Activated T-helper 17 cell treated with anti-CD3 and anti-CD28 coated beads, Interleukin-2, amount 50 U/mL, for 72 hours (primary cell): ENCODE measurements around the gene MAPK6. TPM values are rescaled to one million over a fixed set of nuclear protein-coding genes. Genes with fewer than 3 reads are reported as not detected.
"Not testable (repeated sequence)": the region's sequence is repeated elsewhere in the genome, so short reads cannot be mapped to it uniquely, and the experiment has no call there.

Experiments used
- ATAC-seq: fragments of 150-1000 bp; cut with Tn5 transposase; replicated peaks from 2 replicates; pipeline ENCODE4 v1.10.0; 2021; ENCODE audit warnings: mild to moderate bottlenecking, moderate library complexity
- H3K27ac Mint-ChIP-seq: one replicate; pipeline ENCODE4 v1.8.0; 2022; ENCODE audit warnings: mixed read lengths
- H3K27me3 Mint-ChIP-seq: one replicate; pipeline ENCODE4 v1.8.0; 2022; ENCODE audit warnings: mixed read lengths
- H3K36me3 Mint-ChIP-seq: one replicate; pipeline ENCODE4 v1.8.0; 2022; ENCODE audit warnings: low read depth, mild to moderate bottlenecking, mixed read lengths
- H3K4me1 Mint-ChIP-seq: one replicate; pipeline ENCODE4 v1.8.0; 2022; ENCODE audit warnings: mixed read lengths
- H3K4me3 Mint-ChIP-seq: one replicate; pipeline ENCODE4 v1.8.0; 2022; ENCODE audit warnings: mild to moderate bottlenecking, mixed read lengths
- H3K9me3 Mint-ChIP-seq: one replicate; pipeline ENCODE4 v1.8.0; 2022; ENCODE audit warnings: mixed read lengths
- total RNA-seq, 2 donors: library from RNA; stranded (reverse); gene quantifications; one replicate each; pipeline ENCODE4 v1.2.3, GENCODE V29; 2022

The MAPK6 gene
- total RNA-seq, 2 donors from 2014 or later, result 36.5 to 62.3 TPM

DNA sequence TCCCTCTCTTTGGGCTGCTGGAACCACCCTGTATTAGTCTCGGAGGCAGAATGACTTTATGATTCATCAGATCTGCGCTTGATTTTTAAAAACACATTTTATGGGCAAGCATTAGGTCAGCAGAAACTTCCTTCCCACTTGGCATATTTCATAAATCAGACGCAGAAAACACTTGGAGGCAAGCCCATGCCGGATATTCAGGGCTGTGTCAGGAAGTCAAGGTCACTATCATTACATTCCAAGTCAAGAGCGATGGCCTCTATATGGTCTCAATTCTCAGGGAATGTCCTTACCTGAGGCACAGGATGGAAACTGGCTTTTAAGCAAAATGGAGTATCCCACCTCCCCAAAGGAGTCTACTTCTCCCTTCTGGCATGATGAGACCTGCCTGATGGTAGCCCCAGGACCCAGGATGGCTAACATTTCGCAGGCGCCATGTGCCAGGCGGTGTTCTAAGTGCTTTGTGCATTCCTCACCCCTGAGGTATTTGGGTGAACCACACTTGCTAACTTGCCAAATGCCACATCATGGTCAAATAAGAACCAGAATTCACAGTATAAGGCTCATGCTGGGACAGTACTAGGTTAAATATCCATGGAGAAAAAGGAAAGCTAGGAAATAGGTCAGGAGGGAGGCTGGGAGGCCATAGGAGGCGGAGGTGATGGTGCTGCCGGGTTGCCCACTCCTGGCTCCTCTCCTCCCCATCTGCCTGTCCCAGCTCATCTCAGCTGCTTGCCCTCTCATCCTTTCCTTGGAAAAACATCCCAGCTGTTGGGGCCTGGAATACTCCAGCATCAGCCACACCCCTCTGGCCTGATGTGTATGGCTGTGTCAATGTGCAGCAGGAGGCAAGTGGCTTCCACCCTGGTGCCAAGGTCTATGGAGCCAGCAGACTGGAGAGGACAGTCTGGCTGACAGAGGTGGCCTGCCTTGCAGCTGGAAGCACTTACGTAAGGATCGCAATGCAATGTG lies 74.8 kb downstream of the MAPK6 start:
- ATAC-seq, result no peak
- Mint-ChIP-seq H3K27me3 (peaks cover 12% of the 10 kb centered on the region), H3K36me3 (no peaks in the 10 kb centered on the region), H3K27ac (no peak overlapping the region), H3K9me3 (peaks cover 9% of the 10 kb centered on the region), H3K4me1 (no peaks in the 10 kb centered on the region), H3K4me3 (no peak overlapping the region)

DNA sequence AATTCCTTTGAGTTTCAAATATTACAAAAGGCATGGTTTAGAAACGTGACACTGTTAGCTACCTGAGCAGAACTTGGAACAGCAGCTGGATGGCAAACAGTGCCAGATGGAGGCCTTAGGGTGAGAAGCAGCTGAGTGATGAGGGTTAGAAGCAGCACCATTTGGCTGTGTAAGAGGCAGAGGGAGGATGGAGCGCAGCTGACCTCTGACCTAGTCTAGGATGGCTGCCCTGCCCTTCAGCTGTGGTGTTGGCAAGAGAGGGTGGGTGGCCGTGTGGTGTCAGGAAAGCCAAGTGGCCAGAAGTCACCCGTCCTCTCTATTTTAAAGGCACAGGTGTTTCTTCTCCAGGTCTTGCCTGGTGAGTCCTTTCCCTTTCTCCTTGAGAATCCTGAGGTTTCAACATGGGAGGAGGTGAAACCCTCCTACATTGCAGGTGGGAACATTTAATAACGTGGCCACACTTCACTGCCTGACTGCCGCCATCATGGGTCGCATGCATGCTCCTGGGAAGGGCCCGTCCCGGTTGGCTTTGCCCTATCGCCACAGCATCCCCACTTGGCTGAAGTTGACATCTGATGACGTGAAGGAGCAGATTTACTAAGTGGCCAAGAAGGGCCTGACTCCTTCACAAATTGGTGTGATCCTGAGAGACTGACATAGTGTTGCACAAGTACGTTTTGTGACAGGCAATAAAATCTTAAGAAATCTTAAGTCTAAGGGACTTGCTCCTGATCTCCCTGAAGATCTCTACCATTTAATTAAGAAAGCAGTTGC lies 76.0 kb downstream of the MAPK6 start:
- H3K27ac Mint-ChIP-seq, result no peak overlapping the region
- peaks cover 5% of the 10 kb centered on the region for H3K9me3 Mint-ChIP-seq
- H3K36me3 Mint-ChIP-seq, result no peaks in the 10 kb centered on the region
- H3K4me3 Mint-ChIP-seq, result no peak overlapping the region
- H3K27me3 Mint-ChIP-seq, result peaks cover 16% of the 10 kb centered on the region
- no peak for ATAC-seq
- no peaks in the 10 kb centered on the region for H3K4me1 Mint-ChIP-seq

- Mint-ChIP-seq H3K36me3 (no peaks in the 10 kb centered on the region), H3K9me3 (no peaks in the 10 kb centered on the region), H3K27me3 (peaks cover 13% of the 10 kb centered on the region), H3K4me1 (no peaks in the 10 kb centered on the region), H3K27ac (no peak overlapping the region), H3K4me3 (no peak overlapping the region)
- ATAC-seq, result no peak
Measured at GRCh38 chr15:52095597-52096262, 76.7 kb downstream of the MAPK6 start.

DNA sequence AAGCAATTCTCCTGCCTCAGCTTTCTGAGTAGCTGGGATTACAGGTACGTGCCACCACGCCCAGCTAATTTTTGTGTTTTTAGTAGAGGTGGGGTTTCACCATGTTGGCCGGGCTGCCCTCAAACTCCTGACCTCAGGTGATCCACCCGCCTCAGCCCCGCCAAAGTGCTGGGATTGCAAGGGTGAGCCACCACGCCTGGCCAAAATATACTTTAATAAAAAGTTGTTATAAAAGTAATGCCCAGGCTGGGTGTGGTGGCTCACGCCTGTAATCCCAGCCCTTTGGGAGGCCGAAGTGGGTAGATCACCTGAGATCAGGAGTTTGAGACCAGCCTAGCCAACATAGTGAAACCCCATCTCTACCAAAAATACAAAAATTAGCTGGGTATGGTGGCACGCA lies 77.5 kb downstream of the MAPK6 start:
- not testable (repeated sequence) for H3K4me3 Mint-ChIP-seq, H3K4me1 Mint-ChIP-seq, H3K9me3 Mint-ChIP-seq, H3K36me3 Mint-ChIP-seq, H3K27ac Mint-ChIP-seq, ATAC-seq
- H3K27me3 Mint-ChIP-seq, result peaks cover 13% of the 10 kb centered on the region

- Mint-ChIP-seq H3K4me3 (no peak overlapping the region), H3K27me3 (peaks cover 16% of the 10 kb centered on the region), H3K27ac (no peak overlapping the region), H3K36me3 (no peaks in the 10 kb centered on the region), H3K9me3 (no peaks in the 10 kb centered on the region), H3K4me1 (no peaks in the 10 kb centered on the region)
- ATAC-seq, result no peak
Measured at GRCh38 chr15:52097180-52097579, 78.2 kb downstream of the MAPK6 start.

DNA sequence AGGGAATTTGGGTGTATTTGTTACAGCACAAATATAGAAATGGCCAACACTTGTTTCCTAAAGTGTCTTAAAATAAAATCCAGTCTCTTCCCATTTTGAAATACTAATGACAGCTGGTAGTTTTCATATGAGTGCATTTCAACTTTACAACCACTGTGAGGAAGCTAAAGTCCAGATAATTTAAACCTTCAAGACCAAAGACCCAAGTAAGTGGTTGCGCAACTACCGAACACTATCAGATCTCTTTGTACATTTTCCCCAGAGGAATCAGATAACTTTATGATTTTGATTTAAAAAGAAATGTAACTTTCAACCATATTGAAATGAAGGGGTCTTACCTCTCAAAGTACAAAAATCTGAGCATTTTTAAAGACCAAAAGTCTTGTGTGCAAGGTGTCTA lies 79.3 kb downstream of the MAPK6 start:
- no peak for ATAC-seq
- no peak overlapping the region for H3K4me3 Mint-ChIP-seq
- H3K9me3 Mint-ChIP-seq, result no peaks in the 10 kb centered on the region
- H3K4me1 Mint-ChIP-seq, result no peaks in the 10 kb centered on the region
- H3K27ac Mint-ChIP-seq, result no peak overlapping the region
- peaks cover 13% of the 10 kb centered on the region for H3K27me3 Mint-ChIP-seq
- H3K36me3 Mint-ChIP-seq, result no peaks in the 10 kb centered on the region

DNA sequence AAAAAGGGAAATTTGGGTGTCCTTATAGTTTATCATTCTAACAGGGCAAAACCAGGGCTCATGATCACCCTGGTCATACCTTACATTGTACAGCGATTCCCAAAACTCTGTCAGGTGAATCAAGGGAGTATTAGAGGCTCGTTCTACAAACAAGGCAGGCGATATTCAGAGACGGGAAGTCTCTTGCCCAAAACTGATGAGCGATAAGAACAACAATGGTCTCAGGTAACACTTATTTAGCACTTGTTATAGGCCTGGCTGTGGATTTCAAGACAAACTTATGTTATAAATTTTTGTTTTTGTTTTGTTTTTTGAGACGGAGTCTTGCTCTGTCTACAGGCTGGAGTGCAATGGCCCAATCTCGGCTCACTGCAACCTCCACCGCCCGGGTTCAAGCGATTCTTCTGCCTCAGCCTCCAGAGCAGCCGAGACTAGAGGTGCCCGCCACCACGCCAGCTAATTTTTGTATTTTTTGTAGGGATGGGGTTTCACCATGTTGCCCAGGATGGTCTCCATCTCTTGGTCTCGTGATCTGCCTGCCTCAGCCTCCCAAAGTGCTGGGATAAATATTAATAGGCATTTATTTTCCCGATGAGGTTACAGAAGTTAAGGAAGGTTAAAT lies 80.7 kb downstream of the MAPK6 start:
- Mint-ChIP-seq H3K4me1 (no peaks in the 10 kb centered on the region), H3K4me3 (no peak overlapping the region), H3K36me3 (no peaks in the 10 kb centered on the region), H3K27me3 (peaks cover 14% of the 10 kb centered on the region), H3K9me3 (no peaks in the 10 kb centered on the region), H3K27ac (no peak overlapping the region)
- no peak for ATAC-seq

- H3K27ac Mint-ChIP-seq, result no peak overlapping the region
- no peak for ATAC-seq
- no peaks in the 10 kb centered on the region for H3K36me3 Mint-ChIP-seq
- H3K4me3 Mint-ChIP-seq, result no peak overlapping the region
- H3K4me1 Mint-ChIP-seq, result no peaks in the 10 kb centered on the region
- peaks cover 11% of the 10 kb centered on the region for H3K27me3 Mint-ChIP-seq
- no peaks in the 10 kb centered on the region for H3K9me3 Mint-ChIP-seq
Measured at GRCh38 chr15:52100807-52101442, 81.9 kb downstream of the MAPK6 start.

- Mint-ChIP-seq H3K27me3 (peaks cover 11% of the 10 kb centered on the region), H3K36me3 (no peaks in the 10 kb centered on the region), H3K4me1 (no peaks in the 10 kb centered on the region), H3K4me3 (no peak overlapping the region), H3K27ac (no peak overlapping the region), H3K9me3 (no peaks in the 10 kb centered on the region)
- ATAC-seq, result no peak
Measured at GRCh38 chr15:52101542-52102323, 82.7 kb downstream of the MAPK6 start.

DNA sequence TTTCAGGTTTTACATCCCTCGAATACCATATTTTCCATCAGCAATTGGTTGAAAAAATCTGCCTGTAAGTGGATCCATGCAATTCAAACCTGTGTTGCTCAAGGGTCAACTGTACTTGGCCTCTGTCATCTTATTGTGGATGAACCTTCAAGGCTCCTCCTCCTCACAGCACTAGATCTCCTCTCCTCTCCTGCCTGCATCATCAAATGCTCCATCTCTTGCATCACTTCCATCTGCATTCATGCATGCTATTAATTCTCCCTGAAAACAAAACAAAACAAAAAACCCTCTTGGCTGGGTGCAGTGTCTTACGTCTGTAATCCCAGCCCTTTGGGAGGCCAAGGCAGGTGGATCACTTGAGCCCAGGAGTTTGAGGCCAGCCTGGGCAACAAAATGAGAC lies 83.4 kb downstream of the MAPK6 start:
- no peaks in the 10 kb centered on the region for H3K36me3 Mint-ChIP-seq
- no peak for ATAC-seq
- no peak overlapping the region for H3K27ac Mint-ChIP-seq
- peaks cover 11% of the 10 kb centered on the region for H3K27me3 Mint-ChIP-seq
- no peaks in the 10 kb centered on the region for H3K4me1 Mint-ChIP-seq
- no peak overlapping the region for H3K4me3 Mint-ChIP-seq
- H3K9me3 Mint-ChIP-seq, result no peaks in the 10 kb centered on the region

- H3K36me3 Mint-ChIP-seq, result no peaks in the 10 kb centered on the region
- H3K4me1 Mint-ChIP-seq, result no peaks in the 10 kb centered on the region
- H3K9me3 Mint-ChIP-seq, result no peaks in the 10 kb centered on the region
- peaks cover 11% of the 10 kb centered on the region for H3K27me3 Mint-ChIP-seq
- H3K4me3 Mint-ChIP-seq, result no peak overlapping the region
- ATAC-seq, result peak; percentile 85
- H3K27ac Mint-ChIP-seq, result no peak overlapping the region
Measured at GRCh38 chr15:52103217-52104207, 84.5 kb downstream of the MAPK6 start.

DNA sequence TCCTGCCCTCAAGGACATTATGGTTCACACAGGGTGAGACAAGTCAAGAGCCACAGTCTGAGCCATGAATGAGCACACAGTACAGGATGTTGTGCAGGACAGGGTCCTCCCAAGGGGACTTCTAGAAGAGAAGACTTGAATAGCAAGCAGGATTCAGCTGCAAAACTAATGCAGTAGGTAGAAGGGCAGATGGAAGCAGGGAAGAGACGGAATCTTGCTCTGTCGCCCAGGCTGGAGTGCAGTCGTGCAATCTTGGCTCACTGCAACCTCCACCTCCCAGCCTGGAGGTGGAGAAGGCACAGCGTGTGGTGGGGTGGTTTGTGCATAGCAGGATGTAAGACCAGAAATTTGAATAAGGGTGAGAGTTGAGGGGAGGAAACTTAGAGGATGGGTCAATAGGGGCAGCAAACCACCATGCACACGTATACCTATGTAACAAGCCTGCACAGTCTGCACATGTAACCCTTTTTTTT lies 85.5 kb downstream of the MAPK6 start:
- Mint-ChIP-seq H3K4me3 (no peak overlapping the region), H3K27me3 (peaks cover 14% of the 10 kb centered on the region), H3K27ac (no peak overlapping the region), H3K9me3 (no peaks in the 10 kb centered on the region), H3K36me3 (no peaks in the 10 kb centered on the region), H3K4me1 (no peaks in the 10 kb centered on the region)
- no peak for ATAC-seq
